NCI-H128 (cell line): ENCODE data around the gene HID1.
"Not testable (repeated sequence)": the region's sequence is repeated elsewhere in the genome, so short reads cannot be mapped to it uniquely, and the experiment has no call there.

ENCODE experiments used
- DNase-seq: peaks from one replicate; lab custom pipeline; 2025; ENCODE audit not compliant: unreplicated experiment; lab: John Stamatoyannopoulos, UW

HID1 gene

DNA sequence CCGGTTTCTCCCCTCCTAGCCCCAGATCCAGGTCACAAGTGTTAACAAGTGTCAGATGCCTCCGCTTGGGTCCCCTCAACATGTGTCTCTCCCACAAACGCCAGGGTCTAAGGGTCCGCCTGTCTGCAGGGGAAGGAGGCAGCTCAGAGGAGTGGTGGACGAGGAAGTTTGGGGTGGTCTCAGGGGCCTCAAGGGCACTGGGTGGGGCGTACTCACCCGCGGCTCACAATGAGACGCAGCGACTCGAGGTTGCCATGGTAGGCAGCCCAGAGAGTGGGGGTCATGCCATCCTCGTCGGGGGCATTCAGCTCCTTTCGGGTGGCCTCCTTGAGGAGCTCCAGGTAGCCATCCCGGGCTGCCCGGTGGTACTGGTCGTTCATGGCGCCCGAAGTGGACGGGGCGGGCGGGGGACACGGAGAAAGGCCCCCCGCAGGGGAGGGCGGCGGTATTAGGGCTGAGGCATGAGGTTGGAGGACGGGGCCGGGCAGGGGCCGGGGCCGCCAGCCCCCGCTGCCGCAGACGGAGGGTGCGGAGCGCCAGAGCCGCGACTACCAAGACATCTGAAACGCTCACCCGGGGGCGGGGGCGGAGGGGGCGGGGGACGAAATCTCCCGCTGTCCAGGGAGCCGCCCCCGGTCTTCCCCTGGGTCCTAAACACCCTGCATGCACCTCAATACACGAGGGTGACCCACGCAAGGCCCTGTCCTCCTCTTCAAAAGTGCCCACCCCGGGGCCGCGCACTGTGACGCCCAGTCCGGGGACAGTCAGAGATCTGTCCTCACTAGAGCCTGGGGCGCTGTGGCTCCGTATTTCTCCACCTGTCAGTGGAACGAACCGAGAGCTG is 49.6 kb downstream of the HID1 start, which contains the start of gene USH1G:
Gene USH1G (minus strand): TSS at position 562 of the 844 bp plus-strand sequence. CDS start 182 bp downstream, at position 380.
- DNase-seq = no peak

DNA sequence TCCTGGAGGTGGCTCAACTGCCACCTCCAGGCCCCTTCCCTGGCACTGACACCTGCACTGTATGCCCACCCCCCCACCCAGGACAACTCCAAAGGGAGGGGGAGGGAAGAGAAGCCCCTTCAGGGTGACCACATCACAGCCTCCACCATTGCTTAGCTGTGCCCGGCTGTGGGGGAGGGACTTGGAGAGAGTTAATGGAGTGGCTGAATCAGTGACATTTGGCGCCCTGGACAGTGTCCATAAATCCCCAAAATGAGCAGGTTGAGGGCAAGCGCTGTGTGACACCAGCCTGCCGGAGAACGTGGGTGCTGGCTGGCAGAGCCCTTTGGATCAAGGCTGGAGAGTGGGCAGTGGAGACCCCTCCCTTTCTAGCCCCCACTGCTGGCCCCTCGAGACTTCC is 50.4 kb downstream of the HID1 start:
- DNase-seq = no peak

DNA sequence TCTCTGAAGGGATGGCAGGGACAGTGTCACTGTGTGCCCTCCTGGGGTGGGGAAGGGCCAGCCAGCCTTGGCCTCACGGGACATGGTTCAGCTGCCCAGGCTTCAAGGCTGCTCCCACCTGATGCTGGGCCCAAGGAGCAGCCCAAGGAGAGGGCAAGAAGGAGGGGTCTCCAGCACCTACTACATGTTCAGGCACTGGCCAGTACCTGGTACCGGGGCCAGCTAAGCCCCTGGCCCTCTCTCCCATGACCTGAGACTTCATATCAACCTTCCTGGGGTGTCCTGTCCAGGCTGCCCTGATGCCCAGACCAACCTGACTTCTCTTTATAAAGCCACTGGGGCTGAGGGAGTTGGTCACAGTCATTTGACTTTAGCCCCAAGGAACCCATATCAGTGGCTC is 50.8 kb downstream of the HID1 start:
- no peak for DNase-seq

DNA sequence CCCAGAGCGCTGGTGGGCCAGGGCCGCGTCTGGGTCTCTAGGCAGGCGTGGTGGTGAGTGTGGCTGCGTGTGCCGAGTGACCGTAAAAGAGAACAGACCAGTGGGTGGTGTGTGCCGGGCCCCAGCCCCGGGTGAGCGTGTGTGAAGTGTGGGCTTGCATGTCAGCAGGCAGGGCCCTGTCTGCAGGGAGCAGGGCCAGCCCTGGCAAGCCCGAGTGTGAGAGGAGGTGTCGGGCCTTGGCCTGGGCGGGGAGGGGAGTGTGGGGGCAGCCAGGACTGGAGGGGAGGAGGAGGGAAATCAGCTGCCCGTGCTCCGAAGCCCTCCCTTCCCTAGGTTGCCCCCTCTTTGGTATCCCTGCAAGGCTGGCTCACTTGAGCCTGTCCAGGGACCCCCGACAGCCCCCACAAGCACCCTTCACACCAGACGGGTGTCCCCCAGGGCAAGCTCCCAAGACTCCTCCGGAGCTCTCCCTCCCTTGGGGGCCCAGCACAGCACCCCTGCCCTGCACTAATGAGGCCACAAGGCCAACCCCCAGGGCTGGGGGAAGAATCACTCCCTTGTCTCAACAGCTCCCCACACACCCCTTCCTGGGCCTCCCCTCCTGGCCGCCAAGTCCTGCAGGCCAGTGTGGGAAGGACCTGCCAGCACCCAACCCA is 51.4 kb downstream of the HID1 start:
- DNase-seq = no peak

DNA sequence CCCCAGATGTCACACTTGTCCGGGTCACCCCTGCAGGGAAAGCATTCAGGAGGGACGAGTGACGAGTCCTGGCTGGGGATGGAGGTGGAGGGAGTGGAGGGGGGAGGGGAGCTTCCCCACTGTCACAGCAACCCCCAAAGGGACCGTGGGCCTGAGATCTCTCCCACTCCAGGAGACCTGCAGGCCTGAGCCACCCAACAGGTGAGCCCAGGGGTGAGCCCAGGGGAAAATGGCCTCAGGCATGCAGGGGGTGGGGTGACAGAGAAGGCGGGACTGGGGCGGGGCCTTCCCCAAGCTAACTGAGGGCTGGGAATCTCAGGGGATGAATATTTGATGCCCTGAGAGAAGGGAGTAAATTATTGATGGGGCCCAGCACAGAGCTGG is 51.9 kb downstream of the HID1 start:
- DNase-seq = no peak

DNA sequence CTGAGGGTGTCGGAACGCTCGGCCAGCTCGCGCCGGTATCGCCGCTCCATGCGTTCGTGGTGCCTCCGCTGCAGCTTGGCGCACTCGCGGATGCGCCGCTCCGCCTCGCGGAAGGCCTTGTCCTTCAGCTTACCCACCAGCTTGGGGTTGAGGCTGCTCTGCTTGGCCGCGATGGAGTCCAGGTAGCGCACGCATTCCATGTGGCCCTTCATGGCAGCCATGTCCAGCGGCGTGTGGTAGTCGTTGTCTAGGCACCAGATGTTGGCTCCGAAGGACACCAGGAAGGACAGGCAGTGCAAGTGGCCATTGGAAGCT is 52.3 kb downstream of the HID1 start:
- no peak for DNase-seq

DNA sequence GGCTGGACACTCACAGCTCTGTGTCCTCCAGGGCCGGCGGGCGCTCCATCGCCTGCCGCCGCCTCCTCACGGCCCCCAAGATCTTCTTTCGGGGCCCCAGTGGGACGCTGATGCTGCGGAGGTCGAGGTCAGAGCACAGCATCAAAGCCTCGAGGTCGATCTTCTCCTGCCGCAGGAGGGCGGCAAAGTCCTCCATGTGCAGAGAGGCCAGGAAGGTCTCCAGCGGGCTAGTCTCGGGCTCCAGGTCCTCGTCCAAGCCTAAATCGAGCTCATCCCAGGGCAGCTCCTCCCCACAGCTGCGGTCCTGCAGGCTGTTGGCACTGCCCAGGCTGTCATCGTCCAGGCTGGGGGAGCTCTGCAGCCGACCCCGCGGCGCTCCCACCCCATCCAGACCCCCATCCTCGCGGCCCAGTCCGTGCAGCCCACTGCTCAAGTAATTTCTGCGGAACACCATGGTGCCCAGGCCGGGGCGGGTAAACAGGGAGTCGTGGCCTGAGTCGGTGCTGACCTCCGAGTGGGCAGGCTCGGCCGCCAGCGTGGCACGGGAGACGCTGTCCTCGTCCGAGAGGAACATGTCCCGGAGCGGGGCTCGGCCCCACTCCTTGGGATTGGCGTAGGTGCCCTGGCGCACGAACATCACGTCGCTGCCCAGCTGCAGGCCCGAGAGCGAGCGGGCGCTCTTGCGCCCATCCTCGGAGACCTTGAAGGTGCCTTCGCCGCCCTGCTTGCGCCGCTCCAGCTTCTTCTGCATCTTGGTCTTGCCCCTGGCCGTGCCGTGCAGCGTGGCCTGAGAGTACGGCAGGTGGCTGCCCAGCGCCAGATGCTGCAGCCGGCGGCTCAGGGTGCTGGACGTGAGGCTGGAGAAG is 52.9 kb downstream of the HID1 start:
- no peak for DNase-seq

DNA sequence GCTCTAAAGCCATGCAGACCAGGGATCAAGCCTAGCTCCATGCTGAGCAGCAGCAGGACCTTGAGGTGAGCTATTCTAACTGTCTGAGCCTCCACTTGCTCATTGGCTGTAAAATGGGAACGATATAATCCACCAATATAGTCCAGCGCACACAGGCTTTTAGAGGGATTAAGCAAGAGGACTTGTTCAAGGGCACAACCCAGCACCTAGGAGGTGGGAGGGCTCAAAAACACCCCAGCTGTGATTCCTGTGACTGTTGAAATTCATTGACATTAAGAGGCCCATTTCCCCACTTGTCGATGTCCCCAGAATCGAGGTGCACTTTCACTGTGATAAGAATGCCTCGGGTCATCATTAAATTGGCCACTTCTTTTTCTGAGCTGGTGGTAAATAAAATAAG is 53.7 kb downstream of the HID1 start:
- DNase-seq = no peak

DNA sequence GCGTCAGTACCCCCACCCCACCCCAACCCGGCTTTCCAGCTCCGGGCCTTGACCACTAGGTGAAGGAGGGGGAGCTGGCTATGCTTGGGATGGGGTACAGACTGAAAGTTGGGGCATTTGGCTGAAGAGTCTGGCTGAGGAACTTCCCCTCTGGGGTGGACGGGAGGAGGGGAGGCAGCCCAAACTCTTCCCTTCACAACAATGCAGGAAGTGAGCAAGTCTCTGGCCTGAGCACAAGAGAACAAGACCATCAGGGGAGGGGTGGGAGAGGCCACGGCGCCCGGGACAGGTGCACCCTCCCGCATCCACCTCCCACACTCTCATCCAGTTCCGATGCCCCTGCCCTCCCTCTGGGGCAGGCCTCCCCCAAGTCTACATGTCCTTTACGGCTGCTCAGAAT is 55.1 kb downstream of the HID1 start:
- no peak for DNase-seq

DNA sequence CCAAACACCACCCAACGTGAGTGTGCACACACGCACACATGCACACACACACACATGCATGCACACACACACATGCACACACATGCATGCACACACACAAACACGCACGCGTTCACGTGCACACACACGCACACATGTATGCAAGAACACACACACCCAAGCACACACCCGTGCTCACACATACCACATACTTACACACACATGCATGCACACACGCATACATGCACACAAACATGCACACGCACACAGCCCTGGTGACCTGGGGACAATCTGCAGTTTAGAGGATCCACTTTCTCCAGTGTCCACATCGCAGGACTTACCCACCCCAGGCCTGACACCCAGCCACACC is 55.7 kb downstream of the HID1 start:
- DNase-seq = no peak

DNA sequence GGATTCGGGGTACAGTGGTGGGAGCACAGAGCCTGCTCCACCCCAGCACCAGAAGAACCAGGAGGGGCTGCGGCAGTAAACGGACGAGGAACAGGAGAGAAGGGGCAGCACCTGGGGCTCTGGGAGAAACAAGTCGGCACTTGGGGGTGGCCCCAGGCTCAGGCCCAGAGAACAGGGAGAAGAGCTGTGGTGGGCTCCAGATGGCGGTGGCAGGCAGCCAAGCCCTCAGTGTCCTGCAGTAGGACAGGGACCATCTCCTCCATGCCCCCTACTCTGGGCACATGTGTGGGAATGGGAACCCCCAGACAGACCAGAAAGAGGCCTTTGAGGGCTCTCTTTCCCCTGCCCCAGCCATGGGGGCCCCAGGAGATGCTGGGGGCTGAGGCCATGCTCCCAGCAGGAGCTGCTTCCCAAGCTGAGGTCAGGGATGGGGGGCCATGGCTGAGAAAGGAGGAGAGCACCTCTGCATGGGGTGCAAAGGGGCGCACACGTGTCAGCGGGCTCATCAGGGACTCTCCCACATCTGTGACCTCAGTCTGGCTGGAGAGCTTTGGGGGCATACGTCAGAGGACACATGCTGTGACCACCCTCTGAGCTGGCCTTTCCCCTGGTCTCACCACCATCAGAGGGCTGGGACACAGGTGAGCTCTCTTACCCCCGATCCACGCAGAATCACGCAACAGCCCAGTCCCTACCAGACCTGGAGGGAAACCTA is 56.3 kb downstream of the HID1 start:
- no peak for DNase-seq

DNA sequence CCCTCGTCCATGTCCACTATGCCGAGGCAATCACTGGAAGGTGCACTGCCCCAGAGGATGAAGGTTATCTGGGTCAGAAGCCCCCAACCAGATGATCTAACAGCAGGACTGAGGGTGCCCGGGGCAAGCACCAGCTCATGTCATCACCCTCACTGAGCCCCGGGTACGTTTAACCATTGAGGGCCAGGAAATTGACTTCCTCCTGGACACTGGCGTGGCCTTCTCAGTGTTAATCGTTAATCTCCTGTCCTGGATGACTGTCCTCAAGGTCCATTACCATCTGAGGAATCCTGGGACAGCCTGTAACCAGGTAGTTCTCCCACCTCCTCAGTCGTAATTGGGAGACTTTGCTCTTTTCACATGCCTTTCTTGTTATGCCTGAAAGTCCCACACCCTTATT is 61.1 kb downstream of the HID1 start:
- not testable (repeated sequence) for DNase-seq

DNA sequence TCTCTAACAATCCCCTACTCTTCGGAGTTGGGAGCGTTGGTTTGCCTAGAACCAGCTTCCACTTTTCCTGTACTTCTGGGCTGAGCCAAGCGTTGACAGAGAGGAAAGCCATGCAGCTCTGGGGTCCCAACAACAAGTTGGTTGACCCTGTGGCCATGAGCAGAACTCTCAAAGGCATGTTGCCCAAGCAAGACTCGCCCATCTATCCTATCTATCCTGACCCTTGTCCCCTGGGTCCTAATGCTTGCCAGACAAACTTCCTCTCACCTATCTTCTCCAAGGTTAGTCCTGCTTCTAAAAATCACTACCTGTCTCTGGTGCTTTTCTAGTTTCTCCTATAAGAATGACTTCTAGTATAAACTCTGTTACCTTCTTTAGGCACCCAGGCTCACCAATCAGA is 63.5 kb downstream of the HID1 start:
- not testable (repeated sequence) for DNase-seq

DNA sequence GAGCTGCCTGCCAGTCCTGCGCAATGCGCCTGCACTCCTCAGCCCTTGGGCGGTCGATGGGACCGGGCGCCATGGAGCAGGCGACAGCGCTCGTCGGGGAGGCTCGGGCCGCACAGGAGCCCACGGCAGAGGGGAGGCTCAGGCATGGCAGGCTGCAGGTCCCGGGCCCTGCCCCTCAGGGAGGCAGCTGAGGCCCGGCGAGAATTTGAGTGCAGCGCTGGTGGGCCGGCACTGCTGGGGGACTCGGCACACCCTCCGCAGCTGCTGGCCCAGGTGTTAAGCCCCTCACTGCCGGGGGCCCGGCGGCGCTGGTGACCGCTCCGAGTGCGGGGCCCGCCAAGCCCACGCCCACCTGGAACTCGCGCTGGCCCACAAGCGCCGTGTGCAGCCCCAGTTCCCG is 65.5 kb downstream of the HID1 start:
- no peak for DNase-seq

DNA sequence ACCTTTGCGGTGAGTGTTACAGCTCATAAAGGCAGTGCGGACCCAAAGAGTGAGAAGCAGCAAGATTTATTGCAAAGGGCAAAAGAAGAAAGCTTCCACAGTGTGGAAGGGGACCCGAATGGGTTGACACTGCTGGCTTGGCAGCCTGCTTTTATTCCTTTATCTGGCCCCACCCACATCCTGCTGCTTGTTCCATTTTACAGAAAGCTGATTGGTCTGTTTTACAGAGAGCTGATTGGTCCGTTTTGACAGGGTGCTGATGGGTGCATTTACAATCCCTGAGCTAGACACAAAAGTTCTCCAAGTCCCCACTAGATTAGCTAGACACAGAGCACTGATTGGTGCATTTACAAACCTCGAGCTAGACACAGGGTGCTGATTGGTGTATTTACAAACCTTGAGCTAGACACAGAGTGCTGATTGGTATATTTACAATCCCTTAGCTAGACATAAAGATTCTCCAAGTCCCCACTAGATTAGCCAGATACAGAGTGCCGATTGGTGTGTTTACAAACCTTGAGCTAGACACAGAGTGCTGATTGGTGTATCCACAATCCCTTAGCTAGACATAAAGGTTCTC is 66.3 kb downstream of the HID1 start:
- not testable (repeated sequence) for DNase-seq

DNA sequence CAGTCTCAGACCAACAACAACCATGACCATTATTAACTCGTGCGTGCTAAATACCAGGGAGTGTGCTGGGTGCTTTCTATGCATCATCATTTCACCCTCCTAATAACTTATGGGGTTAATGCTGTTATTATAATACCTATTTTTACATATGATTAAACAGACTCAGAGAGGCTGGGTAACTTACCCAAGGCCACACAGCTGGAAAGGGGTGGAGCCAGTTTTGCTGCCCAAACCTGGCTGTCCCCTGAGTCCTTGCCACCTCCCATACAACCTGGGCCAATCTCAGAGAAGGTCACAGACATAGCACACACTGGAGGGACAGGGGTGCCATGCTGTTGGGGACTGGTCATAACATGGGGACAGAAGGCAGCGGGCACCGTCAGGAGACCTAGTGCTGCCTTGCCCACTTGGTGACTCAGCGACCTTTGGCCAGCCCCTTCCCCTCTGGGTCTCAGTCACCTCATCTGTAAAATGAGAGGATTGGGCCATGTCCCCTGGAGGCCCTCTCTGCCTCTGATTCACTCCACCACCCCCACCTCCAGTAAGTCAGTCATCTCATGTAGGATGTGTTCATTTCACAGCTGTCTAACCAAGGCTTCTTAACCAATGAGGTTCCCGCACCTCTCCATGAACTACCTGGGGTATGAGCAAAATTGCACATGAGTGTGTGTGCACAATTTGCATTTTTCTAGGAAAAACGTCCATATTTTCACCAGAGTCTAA is 67.7 kb downstream of the HID1 start:
- DNase-seq = no peak

DNA sequence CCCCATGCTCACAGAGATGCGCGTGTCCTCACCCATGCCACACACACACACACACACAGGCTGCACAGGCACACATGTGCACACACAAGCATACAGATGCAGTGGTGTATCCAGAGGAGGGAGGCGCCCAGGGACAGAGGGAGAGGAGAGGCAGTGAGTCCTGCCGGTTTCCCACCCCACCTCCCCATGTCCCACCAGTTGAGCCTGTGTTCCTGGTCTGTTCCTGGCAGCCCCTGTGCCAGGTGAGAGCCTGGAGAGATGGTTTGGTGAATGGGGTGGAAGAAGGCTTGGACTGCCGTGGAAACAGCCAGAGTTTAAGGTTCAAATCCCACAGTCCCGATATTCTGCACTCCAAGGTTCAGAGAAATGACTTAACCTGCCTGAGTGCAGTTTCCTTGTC is 68.9 kb downstream of the HID1 start:
- no peak for DNase-seq

DNA sequence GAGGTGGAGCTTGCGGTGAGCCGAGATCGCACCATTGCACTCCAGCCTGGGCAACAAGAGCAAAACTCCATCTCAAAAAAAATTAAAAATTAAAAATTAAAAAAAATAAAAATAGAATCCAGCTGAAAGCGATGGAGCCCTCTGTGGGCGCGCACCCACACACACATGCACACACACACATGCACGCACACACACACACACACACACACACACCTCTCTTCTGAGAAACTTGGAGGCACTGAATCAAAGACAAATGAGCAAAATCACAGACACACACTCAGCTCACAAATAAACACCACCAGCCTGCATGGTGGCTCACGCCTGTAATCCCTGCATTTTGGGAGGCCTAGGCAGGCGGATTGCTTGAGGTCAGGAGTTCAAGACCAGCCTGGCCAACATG is 69.5 kb downstream of the HID1 start:
- DNase-seq = no peak

DNA sequence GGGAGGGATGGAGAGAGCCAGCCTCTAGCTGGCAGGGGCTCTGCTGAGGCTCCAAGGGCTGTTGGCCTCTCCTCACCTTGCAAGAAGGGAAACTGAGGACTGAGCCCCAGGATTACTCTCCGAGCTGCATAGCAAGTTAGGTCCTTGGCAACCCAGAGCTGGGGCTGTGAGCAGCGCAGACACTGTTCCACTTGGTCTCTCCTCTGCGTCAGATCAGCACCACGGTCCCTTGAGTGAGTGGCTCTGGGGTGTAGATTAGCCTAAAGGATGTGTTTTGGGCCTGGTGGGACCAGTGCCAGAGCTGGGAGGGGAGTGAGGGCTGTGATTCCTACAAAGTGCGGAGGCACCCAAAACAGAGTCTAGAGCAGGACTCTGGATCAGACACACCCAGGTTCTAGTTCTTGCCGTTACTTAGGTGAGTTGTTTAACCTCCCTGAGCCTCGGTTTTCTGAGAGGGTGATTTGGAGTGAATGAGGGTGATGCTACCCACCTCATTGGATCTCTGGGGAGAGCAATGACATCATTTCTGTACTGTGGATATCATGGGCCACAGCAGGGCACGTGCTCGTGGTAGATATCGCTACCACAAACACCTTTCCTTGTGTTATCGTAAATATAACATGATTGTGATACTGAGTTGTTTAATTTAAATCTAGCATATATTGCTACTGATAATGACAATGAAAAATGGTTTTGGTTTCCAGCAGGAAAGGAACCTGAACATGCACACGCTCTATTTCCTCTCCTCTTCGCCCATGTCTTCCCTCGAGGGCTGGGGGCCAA is 71.0 kb downstream of the HID1 start:
- DNase-seq = no peak
